CD4-positive, alpha-beta T cell treated with Interleukin-4 for 4 hours (primary cell): ENCODE data around the gene LMTK2.

Source experiments
- DNase-seq: peaks from one replicate; pipeline ENCODE4 v3.0.0-alpha.2; 2020

The LMTK2 gene

DNA sequence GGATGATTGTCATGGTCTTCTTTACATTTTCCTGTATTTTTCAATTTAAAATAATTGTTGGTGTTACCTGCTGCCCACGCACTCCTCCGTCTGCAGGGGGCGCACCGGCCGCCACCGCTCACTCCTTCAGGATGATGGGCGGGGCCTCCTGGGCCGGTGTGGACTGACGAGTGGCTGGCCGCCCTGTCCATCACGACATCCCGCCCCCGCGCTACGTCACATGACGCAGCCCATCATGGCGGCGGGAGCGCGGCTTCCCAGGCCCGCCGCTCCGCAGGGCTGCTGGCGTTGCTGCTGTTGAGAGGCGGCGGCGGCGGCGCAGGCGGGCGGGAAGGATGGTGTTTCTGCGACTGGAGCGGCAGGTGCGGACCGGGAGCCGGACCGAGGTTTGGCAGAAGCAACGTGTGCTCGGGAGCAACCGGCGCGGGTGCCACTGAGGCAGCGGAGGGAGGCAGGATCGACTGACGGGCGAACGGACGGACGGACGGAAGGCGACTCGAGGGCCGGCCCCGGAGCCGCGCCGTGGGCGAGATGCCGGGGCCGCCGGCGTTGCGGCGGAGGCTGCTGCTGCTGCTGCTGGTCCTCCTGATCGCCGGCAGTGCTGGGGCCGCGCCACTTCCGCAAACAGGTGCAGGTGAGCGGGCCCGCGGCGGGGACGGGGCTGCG, at the start of gene LMTK2:
Gene LMTK2, plus strand, starts transcription at position 216 of the 666 bp plus-strand sequence. Its CDS starts 316 bp downstream, at position 532.
- peak; percentile 91 for DNase-seq

DNA sequence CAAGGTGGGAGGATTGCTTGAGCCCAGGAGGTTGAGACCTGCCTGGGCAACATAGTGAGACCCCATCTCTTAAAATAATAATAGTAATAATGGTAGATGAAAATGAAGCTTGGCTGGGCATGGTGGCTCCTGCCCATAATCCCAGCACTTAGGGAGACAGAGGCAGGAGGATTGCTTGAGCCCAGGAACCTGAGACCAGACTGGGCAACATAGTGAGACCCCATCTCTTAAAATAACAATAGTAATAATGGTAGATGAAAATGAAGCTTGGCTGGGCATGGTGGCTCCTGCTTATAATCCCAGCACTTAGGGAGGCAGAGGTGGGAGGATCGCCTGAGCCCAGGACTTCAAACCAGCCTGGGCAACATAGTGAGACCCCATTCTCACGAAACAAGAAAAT, 49.5 kb upstream of the LMTK2 start:
- no peak for DNase-seq

DNA sequence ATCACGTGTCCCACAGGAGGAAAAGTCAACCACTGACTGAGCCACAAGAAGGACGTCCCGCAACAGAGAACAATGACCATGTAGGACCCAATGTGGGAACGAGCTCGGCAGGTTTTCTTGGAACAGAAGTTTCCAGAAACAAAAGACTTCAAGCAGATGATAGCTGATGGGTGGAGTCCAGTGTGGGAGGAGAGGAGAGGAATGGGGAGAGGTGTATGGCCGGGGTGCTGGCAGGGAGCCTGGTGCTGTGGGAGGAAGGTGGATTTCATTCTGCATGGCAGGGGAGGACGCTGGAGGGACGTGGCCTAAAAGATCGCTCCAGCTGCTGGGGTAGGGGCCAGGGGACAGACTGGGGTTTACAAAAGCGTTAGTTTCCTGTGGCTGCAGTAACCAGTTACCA, 48.5 kb upstream of the LMTK2 start:
- DNase-seq = no peak

DNA sequence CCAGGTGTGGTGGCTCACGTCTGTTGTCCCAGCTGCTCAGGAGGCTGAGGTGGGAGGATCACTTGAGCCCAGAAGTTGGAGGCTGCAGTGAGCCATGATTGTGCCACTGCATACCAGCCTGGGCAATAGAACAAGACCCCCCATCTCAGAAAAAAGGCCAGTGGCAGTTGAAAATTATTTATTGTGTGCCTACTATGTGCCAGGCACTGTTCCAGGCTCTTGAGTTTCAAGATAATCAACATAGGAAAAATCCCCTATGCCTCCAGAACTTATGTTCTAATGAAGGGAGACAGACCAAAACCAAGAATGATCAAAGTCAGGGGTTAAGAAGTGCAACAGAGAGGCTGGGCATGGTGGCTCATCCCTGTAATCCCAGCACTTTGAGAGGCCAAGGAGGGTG, 42.4 kb upstream of the LMTK2 start:
- no peak for DNase-seq

DNA sequence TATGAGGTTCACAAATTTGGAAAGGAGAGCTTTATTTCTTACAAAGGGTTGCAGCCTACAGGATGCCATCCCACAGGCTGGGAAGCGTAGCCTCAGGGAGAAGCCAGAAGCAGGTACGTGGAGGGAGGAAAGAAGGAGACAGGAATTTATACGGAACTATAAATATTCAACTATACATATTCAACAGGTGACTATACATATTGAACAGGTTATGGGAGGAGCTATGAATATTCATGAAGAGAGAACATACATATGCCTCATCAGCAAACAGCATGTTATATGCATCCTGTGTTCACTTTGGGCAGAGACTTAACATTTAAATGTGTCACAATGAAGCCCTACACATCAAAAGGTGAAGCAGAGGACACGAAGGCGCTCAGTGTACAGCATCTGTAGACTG, 40.5 kb upstream of the LMTK2 start:
- no peak for DNase-seq

DNA sequence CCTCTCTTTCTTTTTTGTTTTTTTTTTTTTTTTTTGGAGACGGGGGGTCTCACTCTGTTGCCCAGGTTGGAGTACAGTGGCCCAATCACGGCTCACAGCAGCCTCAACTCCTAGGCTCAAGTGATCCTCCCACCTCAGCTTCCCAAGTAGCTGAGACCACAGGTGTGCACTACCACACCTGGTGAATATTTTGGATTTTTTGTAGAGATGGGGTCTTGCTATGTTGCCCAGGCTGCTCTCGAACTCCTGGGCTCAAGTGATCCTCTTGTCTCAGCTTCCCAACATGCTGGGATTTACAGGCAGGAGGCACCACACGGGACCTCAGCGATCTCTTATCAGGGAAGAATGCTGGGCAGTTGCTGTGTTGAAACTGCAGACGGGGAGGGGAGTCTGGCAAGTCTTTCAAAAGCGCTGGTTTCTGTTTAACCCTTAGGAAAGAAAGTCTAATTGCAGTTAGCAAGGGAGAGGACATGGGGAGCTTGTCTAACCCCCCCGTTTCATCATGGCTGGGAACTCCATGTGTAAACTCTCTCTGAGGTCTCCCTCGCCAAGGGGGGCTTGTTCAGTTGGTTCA, 39.6 kb upstream of the LMTK2 start:
- no peak for DNase-seq

DNA sequence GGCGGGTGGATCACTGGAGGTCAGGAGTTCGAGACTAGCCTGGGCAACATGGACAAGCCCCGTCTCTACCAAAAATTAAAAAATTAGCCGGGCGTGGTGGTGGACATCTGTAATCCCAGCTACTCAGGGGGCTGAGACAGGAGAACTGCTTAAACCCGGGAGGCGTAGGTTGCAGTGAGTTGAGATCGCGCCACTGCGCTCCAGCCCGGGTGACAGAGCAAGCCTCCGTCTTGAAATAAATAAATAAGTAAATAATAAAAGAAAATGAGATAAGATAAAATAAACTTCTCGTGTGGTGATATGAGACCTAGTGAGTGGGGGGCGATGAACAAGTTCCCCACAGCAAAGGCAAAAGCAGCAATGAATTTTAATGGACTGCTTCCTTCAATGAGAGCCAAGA, 33.6 kb upstream of the LMTK2 start:
- DNase-seq = no peak

DNA sequence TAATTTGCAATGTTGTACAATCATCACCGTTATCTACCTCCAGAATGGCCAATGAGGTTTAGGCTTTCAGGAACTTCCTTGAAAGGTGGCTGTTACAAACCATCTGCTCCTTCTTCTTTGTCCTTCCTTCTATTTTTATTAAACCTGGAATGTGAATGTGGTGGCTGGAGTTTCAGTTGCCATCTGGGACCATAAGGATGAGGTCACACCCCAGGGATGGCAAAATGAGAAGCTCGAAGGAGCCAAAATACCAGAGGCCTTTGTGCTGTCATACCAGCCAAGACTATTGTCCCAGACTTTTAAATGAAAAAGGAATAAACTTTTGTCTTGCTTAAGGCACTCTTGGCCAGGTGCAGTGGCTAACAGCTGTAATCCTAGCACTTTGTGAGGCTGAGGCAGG, 30.9 kb upstream of the LMTK2 start:
- DNase-seq = no peak

DNA sequence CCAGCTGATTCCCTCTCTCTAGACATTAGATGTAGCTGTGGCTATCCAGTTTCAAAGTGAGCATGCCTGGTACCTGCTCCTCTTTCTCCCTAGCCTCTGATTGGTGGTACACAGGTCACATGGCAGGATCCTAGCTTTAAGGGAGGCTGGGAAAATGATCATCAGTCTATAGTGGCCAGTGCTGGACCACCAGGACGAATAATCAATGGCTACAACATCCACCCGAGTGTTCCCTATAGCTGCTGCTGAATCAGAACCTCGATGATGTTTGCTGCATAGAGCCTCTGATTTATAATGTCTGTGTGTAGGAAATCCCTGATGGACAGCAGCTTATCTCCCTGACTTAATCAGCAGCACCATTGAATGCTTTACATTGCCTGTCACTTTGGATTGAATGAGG, 28.9 kb upstream of the LMTK2 start:
- no peak for DNase-seq

DNA sequence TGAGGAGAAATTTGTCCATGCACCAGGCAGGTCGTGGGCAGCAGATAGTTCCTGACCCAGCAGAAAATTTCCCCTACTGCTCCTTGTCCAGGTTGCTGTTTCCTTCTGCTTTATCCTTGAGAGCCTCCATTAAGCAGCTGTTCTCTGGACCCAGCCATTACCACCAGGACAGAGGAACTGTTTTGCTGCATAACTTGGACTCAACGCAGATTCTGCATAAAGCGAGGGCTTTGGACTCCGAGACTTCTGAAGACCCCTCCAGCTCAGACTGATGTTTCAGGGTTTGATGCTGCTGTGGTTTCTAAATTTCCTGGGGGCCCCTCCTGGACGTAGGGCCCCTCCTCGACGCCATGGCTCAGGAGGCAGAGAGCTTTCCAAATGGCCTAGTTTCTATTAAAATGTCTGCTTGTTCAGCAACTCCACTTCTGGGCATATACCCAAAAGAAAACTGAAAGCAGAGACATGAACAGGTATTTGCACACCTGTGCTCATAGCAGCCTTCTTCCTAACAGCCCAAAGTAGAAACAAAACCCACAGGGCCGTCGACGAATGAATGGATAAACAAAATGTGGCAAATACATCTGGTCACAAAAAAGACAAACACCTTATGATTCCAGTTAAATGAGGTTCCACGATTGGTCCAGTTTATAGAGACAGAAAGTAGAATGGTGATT, 28.3 kb upstream of the LMTK2 start:
- DNase-seq = no peak

DNA sequence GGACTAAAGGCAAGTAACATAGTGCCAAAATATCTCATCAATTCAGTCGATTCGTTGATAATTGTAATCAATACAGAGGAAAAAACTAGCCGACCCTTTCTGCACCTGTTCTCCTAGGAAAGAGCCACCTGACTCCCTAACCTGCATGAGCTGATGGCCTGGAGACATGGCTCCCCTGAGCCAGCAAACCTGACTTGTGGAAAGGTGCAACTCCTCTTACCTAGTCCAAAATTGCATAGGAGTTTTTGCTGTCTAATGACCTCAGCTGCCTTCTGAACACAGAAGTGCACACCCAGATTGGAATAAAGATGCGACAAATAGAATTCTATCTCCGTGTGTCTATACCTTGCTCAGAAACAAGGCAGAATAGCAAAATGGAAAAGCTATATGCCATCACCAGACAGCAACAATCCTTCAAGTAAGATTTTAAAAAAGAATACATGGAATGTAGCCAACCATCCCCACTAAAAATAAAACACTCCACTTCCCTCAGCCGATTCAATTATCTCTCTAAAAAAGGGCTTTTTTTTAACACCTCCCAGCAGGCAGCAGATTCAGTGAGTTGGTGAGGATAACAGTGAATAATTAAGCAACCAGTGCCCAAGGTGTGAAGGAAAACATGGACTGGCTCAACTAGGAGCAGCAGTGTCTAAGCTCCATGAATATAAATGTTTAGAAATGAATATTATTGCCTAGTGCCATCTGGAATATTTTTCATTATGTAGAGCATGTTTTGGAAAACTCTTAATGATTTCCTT, 26.6 kb upstream of the LMTK2 start:
- no peak for DNase-seq

DNA sequence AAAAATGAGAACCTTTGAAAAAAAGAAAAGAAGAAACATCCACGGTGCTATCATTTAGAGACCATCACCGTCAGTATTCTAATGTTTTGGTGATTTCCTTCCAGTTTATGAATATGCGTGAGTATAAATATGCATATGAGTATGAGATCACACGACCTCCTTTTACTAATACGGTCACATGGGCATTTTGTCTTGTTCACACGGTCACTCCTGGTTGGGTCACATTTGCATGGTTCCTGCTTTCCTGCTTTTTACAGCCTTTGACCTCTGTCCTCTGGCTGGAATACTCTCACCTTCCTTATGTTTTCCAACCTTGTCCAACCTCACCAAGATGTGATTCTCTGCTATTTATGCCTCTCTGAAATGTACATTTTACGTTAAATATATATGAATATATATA, 25.3 kb upstream of the LMTK2 start:
- no peak for DNase-seq

DNA sequence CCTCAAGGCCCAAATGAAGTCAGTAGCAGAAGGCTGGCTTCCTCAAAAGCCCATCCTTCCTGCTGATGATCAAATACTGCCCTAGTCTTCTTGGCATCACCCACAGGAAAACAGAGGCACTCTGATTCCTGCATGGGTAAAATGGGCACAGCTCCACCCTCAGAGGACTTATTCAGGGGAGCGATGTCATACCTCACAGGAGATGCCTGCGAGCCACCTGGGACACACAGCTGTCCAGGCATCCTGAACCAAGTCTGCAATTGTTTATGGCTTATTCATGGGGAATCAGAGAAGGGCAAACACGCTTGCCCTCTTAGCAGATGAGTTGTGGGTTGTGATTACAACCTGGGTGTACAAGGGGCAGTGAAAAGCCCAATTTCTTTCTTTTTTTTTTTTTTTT, 22.0 kb upstream of the LMTK2 start:
- no peak for DNase-seq

DNA sequence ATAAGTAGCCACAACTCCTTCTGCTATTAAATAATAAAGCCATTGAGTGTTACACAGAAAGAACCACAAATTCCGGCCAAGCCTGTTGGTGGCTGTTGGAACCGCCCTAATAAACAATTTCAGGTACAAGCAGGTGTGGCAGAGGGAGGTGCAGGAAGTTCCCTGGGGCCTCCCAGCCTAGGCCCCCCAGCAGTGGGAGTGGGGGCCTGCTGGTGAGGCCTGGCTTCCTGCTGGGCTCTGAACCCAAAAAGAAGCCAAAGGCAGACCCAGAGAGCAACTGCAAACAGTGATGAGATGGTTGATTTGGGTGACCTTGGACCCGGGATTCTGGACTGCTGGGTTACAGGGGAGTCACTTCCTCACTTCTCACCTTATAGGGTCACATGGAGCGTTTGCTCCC, 21.0 kb upstream of the LMTK2 start:
- no peak for DNase-seq

DNA sequence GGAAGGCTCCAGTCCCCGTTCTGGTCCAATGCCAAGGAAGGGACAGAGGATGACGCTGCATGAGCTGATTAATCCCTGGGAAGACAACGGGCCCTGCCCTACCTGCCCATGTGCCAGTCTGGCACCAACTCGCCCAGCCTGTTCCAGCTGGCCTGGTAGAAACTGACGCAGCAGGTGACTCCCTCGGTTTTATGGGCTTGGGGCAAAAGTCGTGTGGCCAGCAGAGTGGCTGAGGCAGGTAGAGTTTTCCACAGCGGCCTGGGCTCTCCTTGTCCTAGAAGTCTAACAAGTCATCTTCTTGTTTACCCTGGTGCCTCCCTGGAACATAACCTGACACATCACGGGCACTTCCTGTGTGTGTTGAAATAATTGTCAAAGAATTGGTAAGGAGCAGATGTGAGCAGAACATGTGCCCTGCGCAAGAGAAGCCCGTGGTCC, 20.4 kb upstream of the LMTK2 start:
- no peak for DNase-seq

DNA sequence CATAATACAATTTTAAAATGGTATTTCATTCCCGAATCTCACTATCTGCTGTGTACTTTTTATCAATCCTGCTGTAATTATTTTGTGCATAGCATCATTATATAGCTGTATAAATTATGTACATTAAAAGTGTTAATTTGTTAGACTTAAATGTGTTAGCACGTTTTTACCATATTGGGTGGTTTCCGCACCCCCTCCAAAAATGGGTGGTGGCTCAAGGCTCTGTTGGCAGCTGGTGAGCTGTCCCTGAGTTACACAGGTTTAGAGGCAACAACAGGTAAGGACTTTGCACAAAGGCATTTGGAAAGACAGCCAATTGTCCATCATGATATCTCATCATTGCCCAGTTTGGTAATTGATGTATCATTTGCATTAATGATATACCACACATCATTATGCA, 18.6 kb upstream of the LMTK2 start:
- no peak for DNase-seq

DNA sequence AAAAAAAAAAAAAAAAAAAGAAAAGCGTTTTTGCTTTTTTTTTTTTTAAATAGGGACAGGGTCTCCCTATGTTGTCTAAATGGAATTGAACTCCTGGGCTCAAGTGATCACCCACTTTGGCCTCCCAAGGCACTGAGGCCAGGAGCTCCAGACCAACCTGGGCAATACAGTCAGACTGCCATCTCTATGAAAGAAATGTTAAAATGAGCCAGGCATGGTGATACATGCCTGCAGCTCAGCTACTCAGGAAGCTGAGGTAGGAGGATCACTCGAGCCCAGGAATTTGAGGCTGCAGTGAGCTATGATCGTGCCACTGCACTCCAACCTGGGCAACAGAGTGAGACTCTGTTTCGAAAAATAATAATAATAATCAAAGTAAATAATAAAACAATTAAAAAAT, 16.5 kb upstream of the LMTK2 start:
- no peak for DNase-seq

DNA sequence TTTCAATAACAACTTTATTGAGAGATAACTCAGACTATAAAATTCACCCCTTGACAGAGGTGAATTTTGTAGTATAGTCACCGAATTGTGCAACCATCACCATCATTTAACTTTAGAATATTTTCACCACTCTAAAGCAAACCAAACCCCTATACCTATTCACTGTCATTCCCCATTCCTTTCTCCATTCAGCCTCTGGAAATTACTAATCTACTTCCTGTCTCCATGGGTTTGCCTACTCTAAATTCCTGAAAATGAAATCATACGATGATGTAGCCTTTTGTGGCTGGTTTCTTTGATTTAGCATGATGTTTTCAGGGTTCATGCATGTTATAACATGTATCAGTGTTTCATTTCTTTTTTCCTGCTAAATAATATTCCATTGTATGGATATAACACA, 15.6 kb upstream of the LMTK2 start:
- no peak for DNase-seq

DNA sequence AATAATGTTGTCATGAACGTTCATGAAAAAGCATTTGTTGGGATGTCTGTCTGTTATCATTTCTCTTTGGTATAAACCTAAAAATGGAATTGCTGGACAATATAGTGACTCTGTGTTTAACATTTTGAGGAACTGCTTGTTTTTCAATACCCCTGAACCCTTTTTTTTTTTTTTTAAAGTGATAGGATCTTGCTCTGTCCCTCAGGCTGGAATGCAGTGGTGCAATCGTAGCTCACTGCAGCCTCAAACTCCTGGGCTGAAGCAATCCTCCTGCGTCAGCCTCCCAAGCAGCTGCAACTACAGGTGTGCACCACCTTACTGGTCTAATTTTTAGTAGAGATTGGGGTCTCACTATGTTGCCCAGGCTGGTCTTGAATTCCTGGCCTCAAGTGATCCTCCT, 15.1 kb upstream of the LMTK2 start:
- no peak for DNase-seq

DNA sequence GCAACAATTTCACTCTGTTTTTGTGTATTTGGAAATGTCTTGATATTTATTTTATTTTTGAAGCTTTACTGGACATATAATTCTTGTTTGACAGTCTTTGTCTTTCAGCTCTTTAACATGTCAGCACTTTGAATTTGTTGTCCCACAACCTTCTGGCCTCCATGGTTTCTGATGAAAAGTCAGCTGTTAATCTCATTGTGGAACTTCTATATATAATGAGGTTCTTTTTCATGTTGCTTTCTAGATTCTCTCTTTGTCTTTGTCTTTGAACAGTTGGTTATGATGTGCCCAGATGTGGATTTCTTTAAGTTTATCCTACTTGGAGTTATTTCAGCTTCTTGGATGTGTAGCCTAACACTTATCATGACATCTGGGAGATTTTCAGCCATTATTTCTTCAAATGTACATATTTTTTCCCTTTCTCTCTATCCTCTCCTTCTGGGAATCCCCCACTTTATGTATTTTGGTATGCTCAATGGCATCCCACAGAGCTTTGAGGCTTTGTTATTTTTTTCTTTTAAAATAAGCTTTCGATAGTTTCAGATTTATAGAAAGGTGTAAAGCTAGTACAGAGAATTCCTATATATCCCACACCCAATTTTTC, 9.5 kb upstream of the LMTK2 start:
- DNase-seq = no peak

DNA sequence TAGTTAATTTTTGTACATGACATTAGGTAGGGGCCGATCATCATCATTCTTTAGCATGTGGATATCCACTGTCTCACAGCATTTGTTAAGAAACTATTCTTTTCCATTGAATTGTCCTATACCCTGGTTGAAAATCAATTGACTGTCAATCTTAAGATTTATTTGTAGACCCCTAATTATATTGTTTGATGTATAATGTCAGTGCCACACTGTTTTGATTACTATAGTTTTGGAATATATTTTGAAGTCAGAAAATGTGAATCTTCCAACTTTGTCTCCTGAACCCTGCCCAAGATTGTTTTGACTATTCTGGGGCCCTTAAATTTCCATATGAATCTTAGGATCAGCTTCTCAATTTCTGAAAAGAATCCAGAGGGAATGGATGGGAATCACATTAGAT, 6.6 kb upstream of the LMTK2 start:
- no peak for DNase-seq

DNA sequence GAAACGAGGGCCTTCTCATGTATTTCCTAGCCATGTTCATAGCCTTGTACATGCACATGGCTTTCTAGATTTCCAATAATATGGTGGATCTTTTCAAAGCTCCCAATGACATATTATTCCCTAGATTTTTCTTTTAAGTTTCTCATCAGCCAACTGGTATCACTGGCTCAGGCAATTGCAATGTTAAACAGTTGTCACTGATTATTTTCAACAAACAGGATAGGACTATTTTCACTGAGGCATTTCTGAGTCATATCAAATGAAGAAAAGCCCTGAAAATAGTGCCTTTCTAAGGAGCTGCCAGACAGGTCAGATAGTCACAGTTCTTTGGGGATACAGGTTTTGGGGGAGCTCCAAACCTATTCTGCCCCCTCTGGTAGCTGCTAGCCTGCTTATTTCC, 4.5 kb upstream of the LMTK2 start:
- no peak for DNase-seq

DNA sequence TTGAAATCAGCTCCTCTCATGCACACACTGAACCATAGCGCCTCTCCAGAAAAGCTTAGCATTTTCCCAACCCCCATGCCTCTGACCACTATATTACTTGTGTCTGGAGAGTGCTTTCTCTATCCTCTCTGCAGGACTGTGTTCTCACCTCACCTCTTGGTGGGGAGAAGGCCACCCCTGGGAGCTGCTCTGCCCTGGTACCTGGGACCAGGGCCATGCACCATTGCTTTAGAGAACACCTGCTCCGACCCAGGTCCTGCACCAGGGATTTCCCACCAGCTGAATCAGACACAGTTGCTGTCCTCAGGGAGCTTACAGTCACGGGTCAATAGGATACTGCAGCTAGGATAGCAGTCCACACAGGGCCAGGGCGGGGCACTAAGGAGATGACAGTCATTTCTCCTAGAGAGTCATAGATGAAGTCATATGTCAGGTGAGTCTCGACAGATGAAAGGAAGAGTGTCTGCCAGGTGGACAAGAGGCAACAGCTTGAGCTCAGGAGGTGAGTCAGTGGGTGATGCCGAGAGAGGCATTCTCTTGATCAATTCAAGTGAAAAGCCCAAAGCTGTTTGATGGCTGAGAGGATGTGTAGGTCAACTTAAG, 619 bp upstream of the LMTK2 start:
- DNase-seq = peak; percentile 42
